ENCODE results near the gene CCDC89.

The CCDC89 gene

DNA sequence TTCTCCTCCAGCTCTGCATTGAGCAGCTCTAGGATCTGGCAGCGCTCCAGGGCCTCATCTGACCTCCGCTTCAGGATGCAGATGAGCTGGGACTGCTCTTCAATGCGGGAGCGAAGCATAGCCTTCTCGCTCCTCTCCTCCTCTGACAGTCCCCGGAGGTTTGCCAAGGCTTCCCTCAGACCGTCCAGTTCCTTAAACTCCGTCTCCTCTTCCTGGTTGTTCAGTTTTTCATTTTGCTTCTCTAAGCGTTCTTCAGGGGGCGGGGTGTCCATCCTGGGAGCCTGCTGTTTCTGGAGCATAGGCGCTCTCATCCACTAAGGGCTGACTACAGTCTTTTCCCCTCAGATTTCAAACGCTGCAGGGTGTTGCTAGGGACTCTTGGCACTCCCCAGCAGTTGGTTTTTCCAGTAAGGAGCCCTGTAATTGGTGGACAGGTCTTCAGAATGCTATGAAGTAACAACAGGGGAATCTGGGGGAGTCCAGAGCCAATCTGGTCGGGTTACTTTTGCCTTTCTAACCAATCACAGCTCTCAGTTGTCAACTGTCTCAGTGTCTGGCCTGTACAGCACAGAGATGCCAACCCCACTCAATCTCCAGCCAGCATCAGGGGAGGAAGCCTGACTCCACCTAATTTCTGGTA is at the start of gene CCDC89:
Gene CCDC89, minus strand, starts transcription at position 376 of the 640 bp plus-strand sequence. Its CDS starts 65 bp downstream, at position 311.
- no peak for DNase-seq (ENCODE audit: low read depth in 2 of 2)

GRCh38 chr11:85732965-85733364 is 47.0 kb upstream of the CCDC89 start:
- DNase-seq (ENCODE audit: low read depth in 2 of 2), result no peak

DNA sequence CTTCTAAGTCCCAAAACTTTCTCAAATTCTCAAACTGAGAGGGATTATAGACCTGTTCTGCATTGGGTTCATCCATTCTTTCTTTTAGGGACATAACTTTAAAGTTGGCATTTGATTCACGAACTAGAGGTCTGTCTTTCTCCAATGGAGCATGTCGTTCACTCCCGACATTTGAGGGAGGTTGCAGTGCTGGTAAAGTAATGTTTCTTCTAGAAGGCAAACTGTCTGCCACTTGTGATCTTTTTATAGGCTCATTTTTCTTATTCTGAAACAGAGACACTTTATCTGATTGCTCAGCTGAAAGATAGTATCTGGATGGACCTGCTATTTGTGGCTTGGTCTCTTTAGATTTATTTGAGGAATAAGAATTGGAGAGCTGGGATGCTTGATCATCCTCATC is 40.4 kb upstream of the CCDC89 start:
- DNase-seq (ENCODE audit: low read depth in 2 of 2), result no peak

DNA sequence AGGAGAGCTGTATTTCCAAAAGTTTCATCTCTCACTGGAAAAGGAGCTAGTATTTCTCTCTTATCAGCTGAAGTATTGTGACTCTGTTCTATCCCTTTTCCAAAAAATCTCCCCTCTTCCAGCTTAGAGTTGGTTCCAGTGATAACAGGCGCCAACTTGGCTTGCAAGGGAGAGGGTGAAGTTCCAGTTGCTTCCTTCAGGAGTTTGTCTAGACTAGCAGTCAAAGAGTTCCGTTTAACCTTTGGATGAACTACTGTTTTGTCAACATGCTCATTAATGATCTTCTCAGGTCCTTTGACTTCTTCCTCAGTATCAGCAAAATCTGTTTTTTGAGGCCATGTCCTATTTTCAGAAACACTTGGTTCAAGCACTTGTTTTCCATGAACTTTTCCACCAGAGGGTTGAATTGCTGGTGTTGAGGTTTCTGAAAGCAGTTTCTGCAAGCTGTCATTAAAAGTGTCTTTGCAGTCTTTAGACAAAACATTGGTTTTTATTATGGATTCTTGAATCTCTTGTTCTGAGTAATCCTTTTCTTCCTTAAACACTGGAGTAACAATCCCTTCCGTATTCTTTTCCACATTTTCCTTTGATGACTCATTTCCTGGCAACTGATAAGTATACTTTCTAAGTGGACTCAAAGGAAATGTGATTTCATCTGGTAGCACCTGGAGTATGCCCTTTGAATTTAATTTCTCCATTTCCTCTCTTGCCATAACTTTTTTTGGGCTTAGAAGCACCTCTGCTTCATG is 39.7 kb upstream of the CCDC89 start:
- DNase-seq (ENCODE audit: low read depth in 2 of 2), result no peak

- DNase-seq (ENCODE audit: low read depth in 2 of 2), result no peak
These were observed 38.9 kb upstream of the CCDC89 start for GRCh38 chr11:85724748-85725465.

DNA sequence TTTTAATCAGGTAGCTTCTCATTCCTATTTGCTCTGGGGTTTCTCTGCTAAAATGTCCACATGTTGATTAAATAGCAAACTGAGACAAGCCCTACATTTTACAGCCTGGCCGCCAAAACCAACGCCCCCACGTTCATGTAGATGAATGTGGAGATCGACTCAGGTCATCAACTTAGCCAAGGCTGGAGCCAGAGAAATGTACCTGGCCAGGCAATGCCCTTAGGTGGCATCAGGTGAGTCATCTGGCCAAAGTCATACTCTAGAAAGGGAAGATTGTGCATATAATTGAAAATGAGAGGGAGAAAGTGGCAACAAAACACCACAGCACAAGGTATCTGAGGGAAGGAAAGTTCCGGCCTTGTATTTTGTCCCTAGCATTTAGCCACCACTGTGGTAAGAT is 37.1 kb upstream of the CCDC89 start:
- no peak for DNase-seq (ENCODE audit: low read depth in 2 of 2)

DNA sequence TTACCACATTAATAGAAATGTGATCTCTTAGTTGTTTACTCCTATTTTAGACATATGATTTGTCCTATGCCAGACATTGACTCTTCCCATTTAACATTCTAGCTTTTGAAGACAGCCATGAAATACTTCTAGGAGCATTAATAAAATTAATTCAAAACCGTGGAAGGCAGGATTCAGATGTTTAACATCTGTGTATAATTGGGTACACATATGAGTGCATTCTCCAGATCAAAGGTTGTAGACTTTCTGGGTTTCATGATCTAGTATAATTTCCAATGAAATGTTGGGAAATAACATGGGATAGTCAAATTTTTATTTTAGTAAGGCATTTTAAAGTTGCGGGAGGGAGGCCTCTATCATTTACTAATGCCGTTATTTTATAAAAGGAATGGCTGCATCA is 35.2 kb upstream of the CCDC89 start:
- DNase-seq (ENCODE audit: low read depth in 2 of 2), result no peak

DNA sequence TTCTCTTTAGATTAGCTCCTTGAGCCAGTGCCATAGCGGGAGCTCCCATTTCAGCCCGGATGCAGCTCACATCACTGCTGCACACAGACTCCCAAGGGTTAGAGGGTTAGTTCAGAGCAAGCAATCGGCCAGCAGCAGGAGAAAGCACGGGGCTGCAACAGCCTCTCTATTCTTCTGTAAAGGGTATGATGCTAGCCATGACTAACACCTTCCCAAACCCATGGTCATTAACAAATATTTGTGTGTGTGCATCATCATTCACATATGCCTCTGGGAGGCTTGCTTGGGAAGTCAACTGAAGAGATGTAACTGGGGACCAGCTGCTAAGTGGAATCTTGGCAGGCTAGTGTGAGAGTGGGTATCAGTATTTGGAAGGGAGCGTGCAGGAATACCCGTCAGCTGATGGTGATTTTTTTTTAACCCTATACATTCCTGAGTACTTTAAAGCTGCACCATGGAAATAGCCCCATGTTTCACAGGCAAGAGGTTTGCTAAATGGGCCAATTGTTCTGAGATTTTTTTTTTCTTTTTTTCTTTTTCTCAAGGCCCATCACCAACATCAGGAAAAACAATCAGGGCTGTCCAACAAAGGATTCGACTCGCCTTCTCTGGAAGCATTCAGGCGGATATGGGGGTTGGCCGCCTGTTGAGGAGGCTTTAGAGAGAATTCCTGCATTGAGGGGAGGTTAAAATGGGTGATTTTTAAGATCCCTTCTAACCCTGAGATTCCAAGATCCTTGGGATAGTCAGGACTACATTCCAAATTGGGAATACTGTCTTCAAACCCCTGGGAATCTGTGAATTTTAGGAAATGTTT is 33.2 kb upstream of the CCDC89 start:
- no peak for DNase-seq (ENCODE audit: low read depth in 2 of 2)

DNA sequence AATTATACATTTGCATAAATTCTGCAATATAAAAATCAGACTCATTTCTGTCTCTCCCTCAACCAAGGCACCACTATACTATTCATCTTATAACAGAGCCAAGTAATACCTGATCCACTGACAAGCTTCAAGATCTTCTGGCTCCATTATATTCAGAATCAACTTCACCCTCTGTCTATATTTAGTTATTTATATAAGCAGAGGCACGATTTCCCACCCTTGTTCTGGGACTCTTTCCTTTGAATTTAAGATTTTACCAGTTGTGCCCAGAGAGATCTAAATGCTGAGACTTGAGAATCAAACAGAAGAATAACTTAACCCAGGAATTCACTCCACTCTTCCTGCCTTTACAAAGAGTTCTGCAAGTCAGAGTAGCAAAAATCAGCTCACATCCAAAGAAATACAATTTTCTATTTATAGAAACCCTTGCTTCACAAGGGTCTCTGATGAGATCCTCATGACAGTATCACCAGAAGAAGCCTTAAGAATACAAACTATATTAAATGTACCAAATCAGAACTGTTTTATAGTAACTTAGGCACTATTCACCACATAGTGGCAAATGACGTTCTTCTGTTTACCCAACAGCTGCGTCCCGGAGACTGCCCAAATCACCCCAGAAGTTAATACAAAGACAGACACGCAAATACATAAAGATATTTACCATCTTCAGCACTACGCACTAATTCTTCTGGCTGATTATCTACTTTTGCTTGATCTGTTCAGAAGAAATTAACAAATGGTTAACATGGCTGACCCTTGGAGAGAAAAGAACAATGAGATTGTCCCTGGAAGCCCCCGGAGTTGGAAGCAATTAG is 32.3 kb upstream of the CCDC89 start:
- DNase-seq (ENCODE audit: low read depth in 2 of 2), result no peak

DNA sequence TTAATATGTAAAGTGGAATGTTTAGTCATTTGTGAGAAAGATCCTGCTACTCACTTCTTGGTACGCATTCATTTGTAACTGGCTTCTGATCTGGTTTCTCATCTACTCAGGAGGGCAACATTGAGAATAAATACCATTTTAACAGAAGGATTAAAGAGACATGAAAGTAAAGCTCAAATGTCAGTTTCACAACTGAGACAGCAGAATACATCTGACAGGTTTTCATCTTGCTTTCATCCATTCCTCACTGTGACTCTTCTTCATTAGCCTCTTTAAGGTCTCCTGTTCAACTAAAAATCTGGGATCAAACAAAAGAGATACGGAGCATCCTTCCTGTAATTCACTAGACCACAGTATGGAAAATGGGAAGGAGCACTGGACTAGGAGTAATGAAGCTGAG is 31.4 kb upstream of the CCDC89 start:
- no peak for DNase-seq (ENCODE audit: low read depth in 2 of 2)

- DNase-seq (ENCODE audit: low read depth in 2 of 2), result no peak
These were observed 27.0 kb upstream of the CCDC89 start for GRCh38 chr11:85712953-85713352.

DNA sequence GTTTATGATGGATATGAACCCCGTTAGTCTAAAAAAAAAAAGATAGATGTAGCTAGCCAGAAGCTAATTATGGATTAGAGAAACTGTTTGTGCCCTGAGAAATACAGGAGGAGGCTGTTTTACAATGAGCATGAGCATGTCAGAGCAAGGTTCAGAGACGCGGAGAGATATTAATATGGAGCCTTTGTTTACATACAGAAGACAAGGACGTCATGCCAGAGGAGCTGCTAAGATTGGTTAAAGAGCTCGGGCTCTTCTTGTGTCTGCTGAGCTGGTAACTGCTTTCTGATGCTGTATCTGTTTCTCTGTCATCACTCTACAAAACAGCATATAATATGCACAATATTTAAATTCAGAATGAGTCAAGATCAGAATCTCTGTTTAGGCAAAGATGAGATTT is 24.9 kb upstream of the CCDC89 start:
- no peak for DNase-seq (ENCODE audit: low read depth in 2 of 2)

- DNase-seq (ENCODE audit: low read depth in 2 of 2), result no peak
These were observed 24.1 kb upstream of the CCDC89 start for GRCh38 chr11:85709941-85710702.

GRCh38 chr11:85705800-85706199 is 19.8 kb upstream of the CCDC89 start:
- DNase-seq (ENCODE audit: low read depth in 2 of 2), result no peak

- DNase-seq (ENCODE audit: low read depth in 2 of 2), result no peak
These were observed 19.0 kb upstream of the CCDC89 start for GRCh38 chr11:85704967-85705366.

DNA sequence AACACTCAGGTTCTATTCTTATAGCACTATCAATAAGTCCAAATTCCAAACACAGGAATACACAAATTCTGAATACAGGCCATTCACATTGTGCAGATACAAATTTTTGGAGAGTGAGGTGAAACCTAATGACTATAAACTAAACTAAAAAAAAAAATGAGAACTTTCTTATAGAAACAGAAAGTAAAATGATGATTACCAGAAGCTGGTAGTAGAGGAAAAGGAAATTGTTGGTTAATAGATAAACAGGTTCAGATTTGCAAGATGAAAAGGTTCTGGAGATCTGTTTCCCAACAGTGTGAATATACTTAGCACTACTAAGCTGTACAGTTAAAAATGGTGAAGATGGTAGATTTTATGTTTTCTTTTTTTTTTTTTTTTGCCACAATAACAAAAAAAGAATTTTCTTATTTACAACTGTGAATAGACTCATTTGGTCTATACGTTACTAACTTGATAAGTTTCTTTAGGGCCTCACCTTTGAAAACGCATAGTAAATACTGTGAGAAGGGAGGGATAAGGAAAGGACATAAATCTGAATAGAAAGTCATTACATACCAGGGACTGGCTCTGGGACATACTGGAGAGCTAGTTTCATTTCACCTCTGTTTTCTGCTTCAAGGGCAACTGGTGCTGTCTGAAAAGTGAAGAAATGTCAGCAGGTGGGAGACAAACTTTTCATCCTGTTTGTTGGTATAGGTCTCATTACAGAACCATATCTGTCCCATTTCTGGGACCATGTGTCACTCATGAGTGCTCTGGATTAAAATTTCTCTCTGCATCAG is 14.2 kb upstream of the CCDC89 start:
- DNase-seq (ENCODE audit: low read depth in 2 of 2), result no peak

DNA sequence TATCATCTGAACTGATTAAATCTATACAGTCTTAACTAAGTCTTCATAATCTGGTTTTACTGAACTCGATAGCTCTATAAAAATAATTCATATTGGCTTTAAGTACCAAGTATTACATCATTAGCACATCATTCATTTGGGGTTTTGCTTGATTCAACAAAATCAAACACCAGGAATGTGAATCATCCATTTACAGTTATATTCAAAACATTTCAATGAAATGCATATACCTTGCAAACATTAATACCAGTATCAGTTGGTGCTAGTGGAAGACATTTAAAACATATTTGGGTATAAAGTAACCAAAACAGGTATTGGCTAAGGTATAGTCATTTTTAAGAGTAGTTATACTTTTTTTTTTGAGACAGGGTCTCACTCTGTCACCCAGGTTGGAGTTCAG is 12.2 kb upstream of the CCDC89 start:
- DNase-seq (ENCODE audit: low read depth in 2 of 2), result no peak

DNA sequence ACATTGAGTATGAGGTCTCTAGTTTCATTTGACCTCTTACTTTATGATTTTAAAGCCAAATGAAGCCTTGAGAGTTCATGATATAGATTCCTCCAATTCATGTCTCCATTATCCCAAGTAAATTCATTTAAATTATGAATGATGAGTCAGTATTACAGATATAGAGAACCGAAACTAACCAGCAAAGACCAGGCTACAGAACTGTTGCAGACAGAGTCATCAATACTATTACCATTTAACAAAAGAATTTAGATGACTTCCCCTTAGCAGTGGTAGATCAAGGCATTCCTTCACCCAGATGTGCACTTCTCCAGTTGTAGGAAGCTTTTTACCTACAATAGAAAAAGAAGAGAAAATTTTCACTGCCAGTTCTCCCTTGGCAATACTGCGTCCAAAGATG is 11.8 kb upstream of the CCDC89 start:
- no peak for DNase-seq (ENCODE audit: low read depth in 2 of 2)

DNA sequence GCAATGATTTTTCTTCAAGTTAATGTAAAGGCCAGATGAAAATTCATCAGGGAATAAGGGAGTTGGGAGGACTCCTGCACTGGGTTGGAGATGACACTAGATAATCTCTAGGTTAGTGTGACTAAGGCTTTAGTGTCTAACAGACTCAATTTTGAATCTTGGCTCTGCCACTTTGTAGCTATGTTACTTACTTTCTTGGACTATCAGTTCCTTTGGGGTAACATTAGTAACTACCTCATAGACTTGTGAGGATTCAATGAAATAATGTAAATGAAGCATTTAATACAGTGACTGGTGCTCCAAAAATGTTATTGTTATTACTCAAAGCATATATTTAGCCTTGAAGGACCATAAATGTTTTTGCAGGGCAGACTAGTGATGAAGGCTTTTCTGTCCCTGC is 9.6 kb upstream of the CCDC89 start:
- no peak for DNase-seq (ENCODE audit: low read depth in 2 of 2)
